PC-9 (cell line): Measurements from ENCODE around the gene KMT5C.

Experiments
- EZH2 ChIP-seq: fragments of 200-600 bp; sonication (generic); IDR thresholded peaks from 2 replicates; pipeline ENCODE4 v1.8.0; 2017; ENCODE audit warnings: antibody characterized with exemption, low read depth
- TF ChIP-seq, protein P1 (sequence below): fragments of 200-600 bp; sonication (generic); conservative IDR thresholded peaks from 2 replicates; pipeline ENCODE4 v1.6.1; 2017; ENCODE audit warnings: mixed run types, antibody characterized with exemption, mild to moderate bottlenecking, moderate library complexity

DNA sequence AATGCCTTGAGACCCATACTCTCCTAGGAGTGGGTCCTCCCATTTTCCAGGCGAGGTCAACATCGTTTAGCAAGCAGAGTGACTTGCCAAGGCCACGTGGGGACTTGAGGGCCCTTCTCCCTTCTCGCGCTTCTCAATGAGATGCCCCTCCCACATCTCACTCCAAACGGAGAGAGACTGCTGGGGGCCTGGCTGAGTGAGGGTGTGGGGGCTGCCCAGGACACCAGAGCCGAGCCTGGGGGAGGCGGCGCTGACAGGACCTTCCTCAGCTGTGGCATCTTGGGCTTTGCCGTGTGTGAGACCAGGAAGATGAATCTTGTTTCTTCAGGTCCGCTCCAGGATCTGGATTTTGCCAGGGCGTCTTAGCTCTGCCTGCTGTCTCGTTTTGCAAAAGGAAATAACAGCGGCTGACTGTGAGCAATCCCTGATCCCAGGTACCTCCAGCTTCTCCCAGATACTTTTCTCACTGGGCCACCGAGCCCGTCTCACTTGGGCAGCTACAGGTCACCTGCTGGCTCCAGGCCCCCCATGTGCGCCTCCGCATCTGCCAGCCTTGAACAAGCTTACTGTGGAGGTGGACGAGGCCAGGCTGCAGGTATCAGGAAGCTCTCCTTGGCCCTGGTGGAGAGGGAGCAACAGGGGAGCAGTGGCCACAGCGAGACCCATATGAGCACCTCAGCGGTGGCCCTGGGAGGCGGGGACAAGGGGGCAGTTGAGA, 8.8 kb downstream of the KMT5C start:
- TF ChIP-seq EZH2: no peak
- TF ChIP-seq, protein P1, sequence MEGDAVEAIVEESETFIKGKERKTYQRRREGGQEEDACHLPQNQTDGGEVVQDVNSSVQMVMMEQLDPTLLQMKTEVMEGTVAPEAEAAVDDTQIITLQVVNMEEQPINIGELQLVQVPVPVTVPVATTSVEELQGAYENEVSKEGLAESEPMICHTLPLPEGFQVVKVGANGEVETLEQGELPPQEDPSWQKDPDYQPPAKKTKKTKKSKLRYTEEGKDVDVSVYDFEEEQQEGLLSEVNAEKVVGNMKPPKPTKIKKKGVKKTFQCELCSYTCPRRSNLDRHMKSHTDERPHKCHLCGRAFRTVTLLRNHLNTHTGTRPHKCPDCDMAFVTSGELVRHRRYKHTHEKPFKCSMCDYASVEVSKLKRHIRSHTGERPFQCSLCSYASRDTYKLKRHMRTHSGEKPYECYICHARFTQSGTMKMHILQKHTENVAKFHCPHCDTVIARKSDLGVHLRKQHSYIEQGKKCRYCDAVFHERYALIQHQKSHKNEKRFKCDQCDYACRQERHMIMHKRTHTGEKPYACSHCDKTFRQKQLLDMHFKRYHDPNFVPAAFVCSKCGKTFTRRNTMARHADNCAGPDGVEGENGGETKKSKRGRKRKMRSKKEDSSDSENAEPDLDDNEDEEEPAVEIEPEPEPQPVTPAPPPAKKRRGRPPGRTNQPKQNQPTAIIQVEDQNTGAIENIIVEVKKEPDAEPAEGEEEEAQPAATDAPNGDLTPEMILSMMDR: no peak
